ENCODE results near the gene ZNF664.

Gene ZNF664

GRCh38 chr12:123972457-123973401 lies at the start of gene ZNF664, which contains the start of gene CCDC92:
Gene ZNF664 (plus strand): TSS chr12:123973215. CDS start chr12:124012145, 38,930 bp downstream.
Gene CCDC92 (minus strand): TSS chr12:123972831. CDS start chr12:123944305, 28,526 bp downstream.
- peak; percentile 65 to 79 for DNase-seq

- no peak for DNase-seq
Measured at GRCh38 chr12:123923927-123924326, 49.1 kb upstream of the ZNF664 start.

- no peak for DNase-seq
Measured at GRCh38 chr12:123924539-123924938, 48.5 kb upstream of the ZNF664 start.

- DNase-seq, result peak; percentile 16 to 32
Measured at GRCh38 chr12:123928274-123928865, 44.6 kb upstream of the ZNF664 start.

GRCh38 chr12:123928897-123929296 lies 44.1 kb upstream of the ZNF664 start:
- DNase-seq, result no peak

GRCh38 chr12:123929946-123930583 lies 43.0 kb upstream of the ZNF664 start:
- DNase-seq, result no peak

- DNase-seq, result no peak
Measured at GRCh38 chr12:123931686-123932321, 41.2 kb upstream of the ZNF664 start.

- DNase-seq, result no peak
Measured at GRCh38 chr12:123933214-123933613, 39.8 kb upstream of the ZNF664 start.

GRCh38 chr12:123934016-123934620 lies 38.9 kb upstream of the ZNF664 start:
- DNase-seq, result no peak

GRCh38 chr12:123934829-123935228 lies 38.2 kb upstream of the ZNF664 start:
- DNase-seq, result peak; percentile 37 to 43

- DNase-seq, result no peak
Measured at GRCh38 chr12:123935956-123936355, 37.1 kb upstream of the ZNF664 start.

GRCh38 chr12:123936471-123936870 lies 36.5 kb upstream of the ZNF664 start:
- no peak for DNase-seq

- DNase-seq, result no peak
Measured at GRCh38 chr12:123936956-123937706, 35.9 kb upstream of the ZNF664 start.

- DNase-seq, result peak; percentile 16 to 37
Measured at GRCh38 chr12:123937707-123938591, 35.1 kb upstream of the ZNF664 start.

GRCh38 chr12:123938679-123939480 lies 34.1 kb upstream of the ZNF664 start:
- no peak for DNase-seq

- DNase-seq, result no peak
Measured at GRCh38 chr12:123939716-123940626, 33.0 kb upstream of the ZNF664 start.

- DNase-seq, result no peak
Measured at GRCh38 chr12:123940627-123940966, 32.4 kb upstream of the ZNF664 start.

- no peak for DNase-seq
Measured at GRCh38 chr12:123941000-123941399, 32.0 kb upstream of the ZNF664 start.
